GM21390 (cell line): ENCODE measurements around the gene MTA3.

ENCODE experiments used
- ATAC-seq: cut with Tn5 transposase; IDR thresholded peaks from one replicate; pipeline ENCODE4 v1.9.1; 2021; ENCODE audit not compliant: unreplicated experiment

Gene MTA3

GRCh38 chr2:42757981-42758740 lies 189.7 kb downstream of the MTA3 start:
- ATAC-seq: no peak

DNA sequence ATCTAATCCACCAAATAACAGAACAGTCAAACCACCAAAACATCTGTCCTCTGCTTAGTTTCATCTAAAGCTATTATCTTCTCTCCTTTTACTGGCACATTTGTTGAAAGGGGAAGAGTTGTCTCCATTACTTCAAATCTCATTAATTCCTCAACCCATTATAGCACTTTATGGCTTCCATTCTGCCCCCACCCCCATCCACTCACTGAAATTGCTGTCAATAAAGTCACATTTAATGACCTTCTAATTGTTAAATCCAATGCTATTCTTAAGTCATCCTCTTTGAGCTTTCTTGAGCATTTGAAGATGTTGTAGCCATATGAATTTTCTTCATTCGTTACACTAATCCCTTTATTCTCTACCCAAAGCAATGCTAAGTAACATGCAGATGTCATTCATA lies 190.3 kb downstream of the MTA3 start:
- ATAC-seq: no peak

DNA sequence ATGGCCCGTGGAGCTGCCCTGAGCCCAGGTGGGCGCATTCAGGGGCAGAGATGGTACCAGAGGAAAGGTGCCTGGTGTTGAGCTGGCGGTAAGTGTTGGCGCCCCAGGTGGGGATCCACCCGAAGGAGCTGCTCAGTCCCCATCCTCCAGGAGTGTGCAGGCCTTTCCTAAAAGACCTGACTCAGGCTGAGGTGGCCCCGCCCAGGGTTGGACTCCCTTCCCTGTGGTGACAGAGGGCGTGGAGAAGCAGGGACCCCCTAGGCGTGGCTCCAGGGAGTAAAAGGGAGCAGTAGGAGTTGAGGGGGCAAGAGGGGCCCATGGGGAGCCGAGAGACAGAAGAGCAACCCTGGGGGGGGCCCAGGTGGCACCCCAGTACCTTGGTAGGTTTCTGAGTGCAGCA lies 193.1 kb downstream of the MTA3 start:
- no peak for ATAC-seq

DNA sequence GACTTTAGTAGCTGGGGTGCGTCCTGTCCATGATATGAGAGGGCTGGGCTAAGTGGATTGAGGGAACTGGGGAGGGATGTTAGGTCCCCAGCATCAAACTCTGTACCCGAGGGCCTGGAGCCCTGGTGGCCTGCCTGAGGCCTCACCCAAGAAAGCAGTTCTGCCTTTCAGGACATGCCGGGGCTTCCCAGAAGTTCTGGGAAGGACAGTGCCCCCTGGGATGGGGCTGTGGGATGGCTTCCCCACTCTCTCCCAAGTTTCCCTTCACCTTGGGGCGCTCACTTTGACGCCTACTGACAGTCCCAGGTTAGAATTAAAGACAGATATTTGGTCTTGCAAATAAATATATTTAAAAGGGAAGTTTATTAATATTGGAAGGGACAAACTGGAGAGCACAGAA lies 193.7 kb downstream of the MTA3 start:
- ATAC-seq: no peak

DNA sequence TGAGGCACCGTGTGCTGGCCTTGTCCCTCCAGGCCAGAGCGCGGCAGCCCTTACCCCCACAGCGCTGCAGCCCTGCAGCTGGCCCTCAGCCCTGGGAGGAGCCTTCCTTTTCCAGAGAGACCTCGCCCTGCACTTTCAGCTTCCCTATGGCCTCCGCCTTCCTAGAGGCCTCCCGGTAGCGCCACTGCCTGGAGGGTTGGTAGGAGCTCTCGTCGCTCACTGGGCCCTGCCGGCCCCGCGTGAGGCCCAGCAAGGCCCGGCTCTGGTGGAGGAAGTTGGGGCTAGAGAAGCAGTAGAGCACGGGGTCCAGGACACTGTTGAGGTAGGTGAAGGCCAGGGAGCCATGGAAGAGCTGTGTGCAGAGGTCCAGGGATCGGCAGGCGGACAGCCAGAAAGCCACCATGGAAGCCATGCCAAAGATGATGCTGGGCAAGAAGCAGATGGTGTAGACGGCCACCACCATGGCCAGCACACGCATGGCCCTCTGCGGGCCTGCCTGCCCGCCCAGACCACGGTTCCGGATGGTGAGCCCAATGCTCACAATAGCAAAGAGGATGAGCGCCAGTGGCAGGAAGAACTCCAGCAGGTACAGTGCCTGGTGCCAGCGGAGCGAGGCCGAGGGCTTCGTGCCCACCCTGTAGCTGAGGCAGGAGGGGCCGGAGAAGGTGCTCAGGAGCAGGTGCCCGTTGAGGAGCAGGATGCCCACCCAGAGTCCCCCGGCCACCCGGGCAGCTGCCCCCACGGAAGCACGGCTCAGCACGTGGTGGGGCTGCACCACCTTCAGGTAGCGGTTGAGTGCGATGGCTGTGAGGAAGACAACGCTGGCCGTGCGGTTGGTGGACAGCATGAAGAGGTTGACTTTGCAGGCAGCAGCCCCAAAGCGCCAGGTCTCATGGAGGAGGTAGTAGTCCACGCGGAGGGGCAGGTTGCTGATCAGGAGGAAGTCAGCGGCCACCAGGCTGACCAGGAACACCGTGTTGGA lies 194.7 kb downstream of the MTA3 start:
- ATAC-seq: no peak

GRCh38 chr2:42764096-42764495 lies 195.7 kb downstream of the MTA3 start, which contains the start of gene OXER1:
OXER1 (minus strand) TSS chr2:42764135; CDS start chr2:42764062, 73 bp downstream.
- no peak for ATAC-seq

DNA sequence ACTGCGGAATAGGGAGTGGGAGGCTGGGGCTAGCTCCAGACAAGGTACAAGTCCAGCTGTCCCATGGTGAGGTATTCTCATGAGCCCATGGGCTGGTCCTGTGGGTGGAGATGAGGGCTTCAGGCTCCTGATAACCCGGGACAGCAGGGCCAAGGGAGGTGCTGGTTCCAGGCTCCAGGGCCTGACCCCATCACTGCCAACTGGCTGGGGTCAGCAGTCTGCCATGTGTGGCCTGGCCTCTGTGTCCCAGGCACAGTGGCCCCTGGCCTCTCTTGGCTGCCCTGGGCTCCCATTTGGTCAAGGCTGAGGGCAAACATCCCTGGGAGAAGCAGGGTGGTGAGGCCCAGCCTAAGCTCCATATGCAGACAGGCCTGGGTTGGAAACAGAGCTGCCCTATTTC lies 196.5 kb downstream of the MTA3 start:
- ATAC-seq: no peak

- ATAC-seq: no peak
Measured at GRCh38 chr2:42765686-42766085, 197.3 kb downstream of the MTA3 start.

DNA sequence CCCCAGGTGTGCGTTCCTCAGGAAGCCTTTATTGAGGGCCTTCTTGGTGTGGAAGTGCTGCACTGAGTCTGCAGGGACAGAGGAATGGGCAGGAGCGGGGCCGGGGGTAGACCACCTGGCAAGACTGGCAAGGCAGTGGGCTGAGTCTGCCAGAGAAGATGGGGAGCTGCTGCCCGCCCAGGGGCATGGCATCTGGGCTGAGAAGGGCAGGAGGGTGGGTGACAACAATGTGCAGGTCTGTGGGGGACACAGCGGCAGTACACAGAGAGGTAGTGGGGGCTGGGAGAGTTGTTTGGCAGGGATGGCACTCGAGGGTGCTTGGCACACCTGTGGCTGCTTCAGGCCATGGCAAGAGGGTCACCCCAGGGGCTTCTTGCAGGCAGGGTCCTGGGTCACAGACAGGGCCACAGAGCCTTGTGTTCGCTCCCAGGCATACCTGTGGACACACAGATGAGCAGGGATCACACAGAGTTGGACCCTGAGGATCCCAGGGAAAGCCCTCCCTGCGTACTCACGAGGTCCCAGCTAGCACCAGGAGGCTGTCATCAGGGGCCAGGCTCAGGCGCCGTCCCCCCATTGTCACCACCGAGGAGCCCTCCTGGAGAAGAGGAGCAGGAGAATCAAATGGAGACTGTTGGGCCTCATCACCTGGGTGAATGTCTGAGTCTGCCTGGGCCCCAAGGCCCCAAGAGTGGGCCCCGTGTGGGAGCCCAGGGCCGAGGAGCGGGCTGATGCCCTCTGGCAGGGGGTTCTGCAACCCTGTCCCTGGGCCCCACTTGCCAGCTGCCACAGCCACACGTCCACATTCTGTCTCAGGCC lies 198.9 kb downstream of the MTA3 start:
- ATAC-seq: no peak

GRCh38 chr2:42767899-42768705 lies 199.7 kb downstream of the MTA3 start:
- ATAC-seq: no peak

- no peak for ATAC-seq
Measured at GRCh38 chr2:42768706-42769256, 200.3 kb downstream of the MTA3 start.

- ATAC-seq: no peak
Measured at GRCh38 chr2:42769583-42770287, 201.3 kb downstream of the MTA3 start.

DNA sequence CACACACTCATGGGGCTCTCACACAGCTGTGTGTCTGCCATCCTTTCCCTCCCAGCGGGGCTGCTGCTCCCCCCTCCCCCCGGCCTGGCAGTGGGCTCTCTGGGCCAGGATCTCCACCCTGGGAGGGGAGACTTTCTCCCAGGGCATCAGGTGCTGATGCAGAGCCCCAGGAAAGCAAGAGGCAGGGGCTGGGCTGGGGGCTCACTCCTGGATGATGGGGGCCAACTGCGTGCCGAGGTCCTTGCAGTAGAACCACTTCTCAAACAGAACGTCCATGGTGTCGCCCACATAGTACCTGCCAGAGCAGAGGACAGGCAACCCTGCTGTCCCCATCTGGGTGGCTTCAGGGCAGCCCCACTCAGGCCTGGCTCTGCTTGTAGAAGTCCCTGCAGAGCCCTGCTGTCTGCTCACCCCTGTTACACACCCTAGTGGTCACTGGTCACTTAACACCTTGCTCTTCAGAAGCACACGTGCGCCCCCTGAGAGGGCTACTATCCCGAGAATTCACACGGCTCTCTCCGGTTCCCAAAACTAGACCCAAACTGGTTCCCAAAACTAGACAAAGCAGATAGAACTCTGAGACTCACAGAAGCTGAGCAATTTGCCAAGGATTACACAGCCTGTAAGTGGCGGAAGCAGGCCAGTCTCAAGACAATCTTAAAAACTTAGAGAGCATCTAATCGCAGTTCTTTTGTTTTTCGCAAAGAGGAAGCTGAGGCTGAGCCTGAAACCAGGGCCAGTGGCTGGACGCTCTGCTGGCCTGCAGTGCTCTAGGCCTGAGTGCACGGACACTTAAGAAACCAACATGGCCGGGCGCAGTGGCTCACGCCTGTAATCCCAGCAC lies 202.1 kb downstream of the MTA3 start:
- ATAC-seq: no peak

GRCh38 chr2:42771546-42772153 lies 203.2 kb downstream of the MTA3 start:
- ATAC-seq: no peak

DNA sequence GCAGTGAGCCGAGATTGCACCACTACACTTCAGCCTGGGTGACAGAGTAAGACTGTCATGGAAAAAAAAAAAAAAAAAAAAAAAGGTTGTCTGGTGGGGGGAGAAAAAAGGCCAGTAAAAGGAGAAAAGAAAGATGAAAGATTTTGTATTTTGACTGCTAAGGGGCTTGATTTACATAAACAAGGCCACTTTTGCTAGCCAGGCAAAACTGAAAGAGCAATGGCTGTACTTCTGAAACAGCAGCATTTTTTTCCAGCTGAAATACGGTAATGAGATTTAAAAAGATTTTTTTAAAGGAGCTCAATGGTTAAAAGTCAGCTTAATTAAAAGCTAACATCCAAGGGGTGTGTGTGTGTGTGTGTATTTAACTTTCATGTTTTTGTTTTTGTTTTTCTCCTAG lies 206.8 kb downstream of the MTA3 start:
- ATAC-seq: no peak

GRCh38 chr2:42775810-42776209 lies 207.4 kb downstream of the MTA3 start:
- no peak for ATAC-seq

DNA sequence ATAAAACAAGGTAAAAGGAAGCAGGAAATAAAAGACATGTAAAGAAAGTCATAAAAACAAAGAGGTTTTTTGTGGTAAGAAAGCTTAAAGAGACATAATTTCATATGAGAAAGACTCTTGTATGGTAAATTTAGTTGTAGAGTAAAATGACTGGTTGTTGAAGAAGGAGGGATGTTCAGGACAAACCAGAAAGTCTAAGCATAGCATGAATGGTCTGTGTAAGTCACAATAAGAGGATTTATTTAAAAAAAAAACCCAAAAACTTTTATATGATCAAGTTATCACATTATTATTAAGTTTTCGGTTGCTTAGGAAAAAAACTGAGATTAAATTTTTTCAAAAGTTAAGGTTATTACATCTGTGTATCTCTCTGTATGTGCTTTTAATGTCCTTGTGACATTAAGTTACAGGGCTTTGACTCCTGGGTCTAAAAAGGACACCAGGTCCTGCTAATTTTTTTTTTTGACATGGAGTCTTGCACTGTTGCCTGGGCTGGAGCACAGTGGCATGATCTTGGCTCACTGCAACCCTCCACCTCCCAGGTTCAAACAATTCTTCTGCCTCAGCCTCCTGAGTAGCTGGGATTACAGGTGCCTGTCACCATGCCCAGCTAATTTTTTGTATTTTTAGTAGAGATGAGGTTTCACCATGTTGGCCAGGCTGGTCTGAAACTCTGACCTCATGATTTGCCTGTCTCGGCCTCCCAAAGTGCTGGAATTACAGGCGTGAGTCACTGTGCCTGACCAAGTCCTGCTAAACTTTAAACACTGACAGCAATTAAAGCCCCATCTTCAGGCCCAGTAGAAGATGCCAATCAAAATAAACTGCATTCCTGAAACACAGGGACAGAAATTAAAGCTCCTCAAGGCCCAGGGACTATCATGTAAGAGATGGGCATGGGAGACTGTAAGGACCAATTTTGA lies 209.7 kb downstream of the MTA3 start:
- ATAC-seq: no peak
